ENCODE results near the gene SNTG2.
"Not testable (repeated sequence)": the region's sequence is repeated elsewhere in the genome, so short reads cannot be mapped to it uniquely, and the experiment has no call there.

SNTG2 gene

GRCh38 chr2:1060372-1060771 is 109.7 kb downstream of the SNTG2 start:
- no peak for DNase-seq

DNA sequence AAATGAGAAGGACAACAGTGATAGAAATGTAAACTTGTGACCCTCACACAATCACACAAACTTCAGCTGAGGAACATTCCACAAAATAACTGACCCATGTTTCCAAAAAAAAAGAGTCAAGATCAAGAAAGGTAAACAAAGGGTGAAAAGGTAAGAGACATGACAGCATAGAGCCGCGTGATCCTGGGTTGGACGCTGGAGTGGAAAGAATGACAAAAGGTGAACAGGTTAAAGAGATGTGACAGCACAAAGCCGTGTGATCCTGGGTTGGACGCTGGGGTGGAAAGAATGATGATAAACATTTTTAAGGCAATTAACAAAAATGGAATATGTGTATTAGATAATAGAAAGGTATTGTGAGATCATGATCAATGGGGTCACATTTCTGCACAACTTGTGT is 110.3 kb downstream of the SNTG2 start:
- DNase-seq = no peak

DNA sequence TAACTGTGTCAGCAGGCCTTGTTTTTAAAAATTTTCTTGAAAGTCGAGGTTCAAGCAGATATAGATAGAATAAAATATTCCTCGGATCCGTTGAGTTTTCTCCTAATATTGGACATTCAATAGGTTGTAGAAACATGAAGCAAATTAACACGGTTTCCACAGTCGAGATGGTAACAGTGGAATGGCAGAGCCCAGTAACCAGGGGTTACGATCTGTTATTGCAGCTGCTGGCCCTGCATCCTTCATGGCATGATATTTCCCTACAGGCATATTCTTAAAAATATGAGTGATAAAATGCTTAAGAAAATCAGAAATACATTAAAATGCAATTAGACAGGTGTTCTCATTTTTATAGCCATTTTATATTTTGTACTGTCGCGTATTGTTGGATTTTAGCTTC is 117.6 kb downstream of the SNTG2 start:
- no peak for DNase-seq

DNA sequence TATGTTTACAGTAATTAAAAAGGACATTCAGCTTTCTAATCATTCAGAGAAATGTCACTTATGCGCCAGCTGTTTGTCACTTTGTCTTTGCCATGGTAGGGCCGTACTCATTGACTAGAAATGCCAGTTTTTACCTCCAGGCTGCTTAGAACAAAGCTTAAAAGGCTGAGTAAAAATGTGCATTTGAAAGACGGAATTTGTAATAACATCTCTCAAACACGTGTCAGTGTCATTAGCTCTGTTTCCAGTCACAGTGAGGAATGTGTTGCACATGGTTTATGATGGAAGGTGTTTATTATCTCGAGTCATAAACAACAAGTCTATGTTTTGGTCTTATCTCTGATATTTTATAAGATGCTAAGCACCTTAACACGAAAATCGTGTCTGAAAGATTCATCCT is 118.2 kb downstream of the SNTG2 start:
- no peak for DNase-seq

GRCh38 chr2:1069847-1070246 is 119.2 kb downstream of the SNTG2 start:
- no peak for DNase-seq

GRCh38 chr2:1070601-1071000 is 120.0 kb downstream of the SNTG2 start:
- DNase-seq = no peak

GRCh38 chr2:1071650-1072049 is 121.0 kb downstream of the SNTG2 start:
- no peak for DNase-seq

GRCh38 chr2:1072250-1072649 is 121.6 kb downstream of the SNTG2 start:
- DNase-seq = no peak

GRCh38 chr2:1077911-1078310 is 127.3 kb downstream of the SNTG2 start:
- DNase-seq = no peak

GRCh38 chr2:1078326-1078725 is 127.7 kb downstream of the SNTG2 start:
- DNase-seq = no peak

DNA sequence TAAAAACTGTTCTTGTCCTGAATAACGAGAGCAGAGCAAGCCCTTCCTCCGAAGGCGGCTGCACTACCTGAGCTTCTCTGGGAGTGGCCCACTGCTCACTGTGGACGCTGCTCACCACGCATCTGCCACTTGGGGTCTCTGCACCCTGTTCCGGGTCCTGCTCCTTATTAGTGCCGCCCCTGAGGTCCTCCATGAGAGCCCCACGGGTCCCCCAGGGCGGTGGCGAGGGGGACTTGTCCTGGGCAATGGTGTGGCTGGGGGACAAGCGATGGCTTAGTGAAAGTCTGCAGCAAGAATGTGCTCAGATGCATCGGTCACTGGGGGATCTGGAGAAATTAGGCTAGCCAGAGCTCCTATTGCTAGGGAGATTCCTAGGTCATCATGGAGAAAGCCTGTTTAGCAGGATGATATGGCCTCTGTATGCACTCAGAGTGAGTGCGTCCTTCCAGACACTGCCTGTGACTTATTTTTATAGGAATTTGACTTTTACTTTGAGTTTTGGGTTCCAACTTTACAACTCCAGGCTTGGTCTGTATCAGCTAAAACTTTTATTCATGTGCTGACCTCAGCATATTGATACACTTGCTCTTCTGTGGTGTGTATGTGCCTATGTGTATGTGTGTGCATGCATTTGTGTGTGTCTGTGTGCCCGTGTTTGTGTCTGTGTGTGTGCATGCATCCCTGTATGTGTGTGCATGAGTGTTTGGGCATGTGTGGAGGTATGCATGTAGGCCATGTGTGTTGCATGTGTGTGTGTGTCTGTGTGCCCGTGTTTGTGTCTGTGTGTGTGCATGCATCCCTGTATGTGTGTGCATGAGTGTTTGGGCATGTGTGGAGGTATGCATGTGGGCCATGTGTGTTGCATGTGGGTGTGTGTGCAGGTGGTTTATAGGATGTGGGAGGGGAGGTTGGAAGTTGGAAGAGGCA is 129.5 kb downstream of the SNTG2 start:
- DNase-seq = no peak

DNA sequence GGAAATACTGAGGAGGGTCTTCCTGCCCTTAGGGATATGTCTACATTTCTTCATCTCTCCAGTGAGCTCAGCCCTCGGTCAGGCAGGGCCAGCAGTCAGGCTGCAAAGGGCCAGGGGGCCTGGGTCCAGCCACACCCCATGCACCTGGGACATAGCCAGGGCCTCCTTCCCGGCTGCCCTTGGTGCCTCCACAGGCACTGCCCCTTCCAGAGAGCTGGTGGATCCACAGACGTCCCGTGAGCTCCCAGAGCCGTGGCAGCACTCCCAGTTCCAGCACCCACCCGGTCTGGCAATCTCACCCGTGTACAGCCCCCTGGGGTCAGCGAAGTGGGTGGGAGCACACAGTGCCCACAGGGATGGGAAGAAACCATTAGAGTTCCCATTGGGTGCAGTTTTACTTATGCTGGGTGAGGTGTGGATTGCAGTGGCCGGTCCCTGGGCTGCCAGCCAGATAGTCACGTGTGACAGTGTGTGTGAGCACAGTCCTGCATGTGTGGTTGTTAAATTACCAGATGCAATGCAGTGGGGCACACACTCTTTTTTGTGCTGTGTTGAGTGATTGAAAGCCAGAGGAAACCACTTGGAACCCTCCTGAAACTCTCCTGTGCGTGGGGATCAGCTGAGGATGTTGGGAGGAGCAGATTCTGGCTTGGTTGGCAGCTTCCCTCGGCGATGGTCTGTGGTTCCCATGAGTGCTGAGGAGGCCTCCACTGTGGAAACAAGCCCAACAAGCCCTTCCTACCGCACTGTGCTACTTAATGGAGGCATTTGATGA is 131.0 kb downstream of the SNTG2 start:
- peak; percentile 26 for DNase-seq

DNA sequence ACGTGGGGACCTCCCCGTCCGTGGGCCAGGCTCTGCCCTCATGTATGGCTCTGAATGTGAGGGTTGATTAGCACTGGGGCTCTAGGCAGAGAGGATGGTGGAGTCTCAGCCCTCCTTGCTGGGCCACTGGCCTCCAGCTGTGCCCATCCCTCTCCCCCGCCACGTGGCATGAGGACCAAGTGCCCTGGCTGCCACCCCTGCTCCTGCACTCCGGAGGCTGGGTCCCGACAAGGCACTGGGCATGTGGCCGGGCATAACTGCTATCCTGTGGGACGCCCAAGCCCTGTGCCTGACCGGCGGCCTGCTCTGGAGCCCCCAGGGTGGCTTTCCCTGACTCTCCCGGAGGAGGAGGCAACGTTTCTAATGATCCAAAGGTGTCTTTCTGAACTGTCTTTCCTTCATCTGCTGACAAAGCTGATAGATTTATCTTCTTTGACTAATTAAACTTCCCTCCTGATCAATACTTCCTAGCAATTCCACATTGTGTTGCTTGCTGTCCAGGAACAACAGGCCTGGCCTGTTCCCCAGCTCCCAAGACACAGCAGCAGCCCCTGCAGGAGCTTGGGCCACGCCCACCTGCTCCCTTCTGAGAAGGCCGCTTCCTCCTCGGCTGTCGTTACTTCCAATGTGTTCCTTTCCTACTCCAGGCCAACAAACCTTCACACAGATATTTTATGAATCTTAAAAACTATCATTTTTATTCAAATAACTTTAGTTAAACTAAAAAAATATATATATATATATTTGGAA is 132.0 kb downstream of the SNTG2 start:
- DNase-seq = no peak

DNA sequence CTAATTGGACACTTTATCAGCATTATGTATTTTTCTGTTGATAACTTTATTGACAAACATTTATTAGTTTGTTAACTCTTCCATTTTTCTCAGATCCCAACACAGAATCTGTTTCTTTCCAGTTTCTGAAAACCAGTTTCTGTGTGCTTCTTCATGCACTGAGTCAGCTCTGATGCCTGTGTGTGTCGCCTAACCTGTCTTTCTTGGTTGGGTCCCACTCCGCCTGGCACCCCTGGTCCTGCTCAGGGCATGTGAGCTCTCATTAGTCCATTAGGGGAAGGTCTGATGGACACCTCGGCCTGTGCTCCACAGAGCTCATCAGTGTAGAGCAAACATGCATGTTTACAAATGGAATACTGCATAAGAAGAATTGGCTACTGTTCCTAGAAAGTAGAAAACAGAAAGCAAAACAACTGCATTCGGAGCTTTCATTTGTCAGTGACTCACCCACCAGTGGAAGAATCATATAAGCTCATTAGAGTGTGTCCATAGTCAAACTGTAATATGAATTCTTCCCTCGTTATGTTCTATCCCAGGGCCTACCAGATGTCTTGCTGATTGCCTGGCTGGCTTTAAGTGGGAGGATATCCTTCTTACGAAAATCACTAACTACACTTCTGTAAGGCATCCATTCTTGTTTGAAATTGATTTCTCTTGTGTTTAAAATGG is 137.7 kb downstream of the SNTG2 start:
- no peak for DNase-seq

DNA sequence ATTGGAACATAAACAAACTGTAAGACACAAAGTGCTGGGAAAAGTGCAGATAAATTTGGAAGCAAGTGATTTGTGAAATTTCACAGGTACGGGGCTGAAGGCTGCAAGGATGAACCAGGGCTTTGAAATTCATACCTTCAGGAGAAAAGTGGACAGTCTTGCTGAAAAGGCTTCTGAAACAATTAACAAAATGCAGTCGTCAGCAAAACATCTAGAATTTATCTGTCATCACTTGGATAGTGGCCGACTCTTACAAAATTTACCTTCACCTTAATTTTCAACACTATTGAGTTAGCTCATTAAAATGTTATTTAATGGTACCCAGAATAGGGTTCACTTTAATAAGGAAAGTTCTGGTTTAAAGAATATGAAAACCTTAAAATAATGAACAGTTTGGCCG is 138.3 kb downstream of the SNTG2 start:
- no peak for DNase-seq

DNA sequence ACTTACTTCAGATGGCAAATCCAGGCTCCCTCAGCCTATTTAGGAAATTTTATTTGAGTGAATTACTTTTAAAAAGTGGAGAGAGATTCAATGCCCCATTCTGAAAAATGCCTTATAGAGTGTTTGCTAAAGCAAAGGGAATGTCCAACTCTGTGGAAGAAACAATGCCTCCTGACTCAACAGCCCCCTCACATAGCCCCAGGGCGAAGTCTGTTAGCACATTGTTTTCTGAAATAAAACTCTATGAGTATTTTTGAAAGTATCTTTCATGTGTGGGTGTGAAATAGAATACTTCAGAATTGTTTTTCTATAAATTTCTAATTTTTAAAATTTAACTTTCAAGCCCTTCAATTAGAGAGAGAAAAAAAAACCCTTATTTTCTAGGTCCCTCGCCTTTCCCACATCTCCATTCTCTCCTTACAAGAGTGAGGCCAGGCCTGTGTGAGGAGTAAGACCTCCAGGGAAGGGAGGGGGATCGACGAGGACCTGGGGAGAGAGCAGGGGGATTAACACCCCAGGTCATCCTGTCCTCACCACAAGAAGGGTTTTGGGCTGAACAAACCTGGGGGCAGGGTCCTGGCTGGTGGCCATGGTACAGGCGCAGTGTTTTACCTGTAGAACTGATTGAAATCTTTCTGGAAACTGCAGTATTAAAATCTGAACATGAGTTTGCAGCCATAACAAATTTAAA is 141.4 kb downstream of the SNTG2 start:
- no peak for DNase-seq

GRCh38 chr2:1093668-1094067 is 143.0 kb downstream of the SNTG2 start:
- not testable (repeated sequence) for DNase-seq

DNA sequence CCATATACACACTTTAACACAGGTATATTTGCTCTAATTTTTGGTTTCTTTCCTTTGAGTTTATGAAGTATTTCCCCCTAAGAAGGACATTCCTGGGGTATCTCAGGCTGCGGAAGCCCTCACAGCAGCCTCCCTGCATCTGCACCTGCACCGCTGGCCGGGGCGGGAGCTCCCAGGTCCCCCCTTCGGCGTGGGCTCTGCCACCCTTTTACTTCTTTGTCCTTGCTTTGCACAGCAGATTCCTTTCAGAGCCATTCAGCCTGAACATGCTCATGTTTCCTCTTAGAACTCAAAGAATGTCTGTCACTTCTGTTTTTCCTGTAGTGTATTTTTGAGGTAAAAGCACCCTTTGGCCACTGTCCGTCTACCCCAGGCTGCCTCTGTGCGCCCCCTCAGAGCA is 146.5 kb downstream of the SNTG2 start:
- DNase-seq = no peak

DNA sequence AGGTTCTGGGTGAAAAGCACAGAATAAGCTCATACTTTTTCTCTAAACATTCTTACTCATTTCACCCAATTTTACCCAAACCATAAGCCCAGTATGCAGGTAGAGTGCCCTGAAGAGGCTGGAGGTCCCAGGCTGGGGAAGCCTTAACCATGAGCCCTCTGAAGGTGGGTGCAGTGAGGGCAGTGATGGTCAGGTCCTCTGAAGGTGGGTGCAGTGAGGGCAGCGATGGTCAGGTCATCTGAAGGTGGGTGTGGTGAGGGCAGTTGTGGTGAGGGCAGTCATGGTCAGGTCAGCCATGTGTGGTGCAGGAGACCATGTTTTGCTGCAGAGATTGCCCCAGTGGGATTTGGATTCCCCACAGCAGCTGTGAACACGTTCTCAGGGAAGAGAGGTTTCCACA is 148.8 kb downstream of the SNTG2 start:
- DNase-seq = no peak

- DNase-seq = no peak
These were observed 150.5 kb downstream of the SNTG2 start for GRCh38 chr2:1101011-1101782.

- DNase-seq = no peak
These were observed 151.4 kb downstream of the SNTG2 start for GRCh38 chr2:1101982-1102590.

Data from NCI-H1092 (cell line).